Endometrium (tissue), 2 donors: Measurements from ENCODE around the gene SMCO4.

ENCODE experiments used
- FAIRE-seq: peaks from 2 replicates; lab custom pipeline; 2012; peaks lifted over from hg19 to GRCh38; lab: Jason Lieb, UNC
- donor health status: control.
- donor health status: control.

SMCO4 gene

GRCh38 chr11:93504110-93505095 is 38.8 kb downstream of the SMCO4 start:
- FAIRE-seq = no peak

GRCh38 chr11:93501856-93502255 is 41.3 kb downstream of the SMCO4 start:
- no peak for FAIRE-seq

GRCh38 chr11:93500759-93501158 is 42.4 kb downstream of the SMCO4 start:
- no peak for FAIRE-seq

GRCh38 chr11:93498641-93499040 is 44.5 kb downstream of the SMCO4 start:
- FAIRE-seq = no peak

GRCh38 chr11:93498161-93498560 is 45.0 kb downstream of the SMCO4 start:
- FAIRE-seq = no peak

- no peak for FAIRE-seq
These were observed 45.6 kb downstream of the SMCO4 start for GRCh38 chr11:93497596-93497995.

- no peak for FAIRE-seq
These were observed 48.8 kb downstream of the SMCO4 start for GRCh38 chr11:93494357-93494756.

- FAIRE-seq = no peak
These were observed 49.8 kb downstream of the SMCO4 start for GRCh38 chr11:93493252-93493897.

GRCh38 chr11:93492464-93493251 is 50.5 kb downstream of the SMCO4 start:
- no peak for FAIRE-seq

GRCh38 chr11:93491973-93492372 is 51.2 kb downstream of the SMCO4 start:
- FAIRE-seq = no peak

GRCh38 chr11:93490996-93491618 is 52.1 kb downstream of the SMCO4 start:
- no peak for FAIRE-seq

GRCh38 chr11:93489841-93490240 is 53.4 kb downstream of the SMCO4 start:
- no peak for FAIRE-seq

GRCh38 chr11:93487032-93487483 is 56.1 kb downstream of the SMCO4 start:
- no peak for FAIRE-seq

- no peak for FAIRE-seq
These were observed 57.2 kb downstream of the SMCO4 start for GRCh38 chr11:93485983-93486382.

- peak; percentile 8 for FAIRE-seq
These were observed 58.5 kb downstream of the SMCO4 start for GRCh38 chr11:93484716-93485115.

GRCh38 chr11:93482556-93482955 is 60.6 kb downstream of the SMCO4 start:
- FAIRE-seq = no peak

GRCh38 chr11:93481696-93482095 is 61.5 kb downstream of the SMCO4 start:
- FAIRE-seq = no peak

GRCh38 chr11:93481279-93481678 is 61.9 kb downstream of the SMCO4 start:
- no peak for FAIRE-seq

- no peak for FAIRE-seq
These were observed 62.4 kb downstream of the SMCO4 start for GRCh38 chr11:93480756-93481155.

- FAIRE-seq = no peak
These were observed 62.9 kb downstream of the SMCO4 start for GRCh38 chr11:93480256-93480655.

- FAIRE-seq = no peak
These were observed 64.3 kb downstream of the SMCO4 start for GRCh38 chr11:93478841-93479240.

- FAIRE-seq = no peak
These were observed 65.4 kb downstream of the SMCO4 start for GRCh38 chr11:93477684-93478234.
